Frontal cortex (tissue), 4 donors: ENCODE data around the gene FLT4. TPM values are rescaled to one million over a fixed set of nuclear protein-coding genes. Genes with fewer than 3 reads are reported as not detected.
A peak's percentile ranks its signal among the peaks of the same experiment; 100 is the strongest.

ENCODE experiments used
- DNase-seq, 2 donors: peaks; one replicate each; pipeline ENCODE4 v3.0.0; 2012; ENCODE audit warnings: low spot score in 2 of 2
- FAIRE-seq: peaks from 2 replicates; lab custom pipeline; 2012; peaks lifted over from hg19 to GRCh38; lab: Jason Lieb, UNC
- total RNA-seq: library from RNA; depleted of rRNA; stranded (reverse); fragments of >200 nt; gene quantifications from one replicate; pipeline ENCODE4 v1.2.3, GENCODE V29; 2014
- donor health status: control.
- donor health status: control.
- donor health status: control.

The FLT4 gene
- total RNA-seq, 1 donor from 2014 or later, result 1.6 TPM

GRCh38 chr5:180612683-180613082 is 36.7 kb downstream of the FLT4 start:
- DNase-seq, result no peak

GRCh38 chr5:180611140-180611850 is 38.1 kb downstream of the FLT4 start:
- FAIRE-seq, result no peak

More at GRCh38 chr5:180612683-180613082, 36.7 kb downstream of the FLT4 start:
- FAIRE-seq, result no peak

GRCh38 chr5:180609817-180610550 is 39.4 kb downstream of the FLT4 start:
- DNase-seq (no peak), FAIRE-seq (no peak)

More at GRCh38 chr5:180611140-180611850, 38.1 kb downstream of the FLT4 start:
- DNase-seq, result no peak

GRCh38 chr5:180609386-180609785 is 40.0 kb downstream of the FLT4 start:
- DNase-seq (no peak), FAIRE-seq (no peak)

GRCh38 chr5:180608572-180609310 is 40.7 kb downstream of the FLT4 start:
- DNase-seq, result no peak
- no peak for FAIRE-seq

GRCh38 chr5:180607861-180608571 is 41.4 kb downstream of the FLT4 start:
- no peak for DNase-seq
- FAIRE-seq, result no peak

- no peak for DNase-seq
- no peak for FAIRE-seq
Measured at GRCh38 chr5:180606215-180606785, 43.1 kb downstream of the FLT4 start.

GRCh38 chr5:180605554-180606214 is 43.7 kb downstream of the FLT4 start:
- FAIRE-seq (no peak), DNase-seq (no peak)

GRCh38 chr5:180604271-180604670 is 45.1 kb downstream of the FLT4 start:
- FAIRE-seq (no peak), DNase-seq (no peak)

- peak in 1 of 2 donors; percentile 11 for DNase-seq
- no peak for FAIRE-seq
Measured at GRCh38 chr5:180603076-180603594, 46.3 kb downstream of the FLT4 start.

GRCh38 chr5:180602481-180603075 is 46.8 kb downstream of the FLT4 start:
- FAIRE-seq, result no peak

GRCh38 chr5:180601591-180602480 is 47.6 kb downstream of the FLT4 start:
- FAIRE-seq, result no peak
- DNase-seq, result peak; percentile 15 to 20

More at GRCh38 chr5:180602481-180603075, 46.8 kb downstream of the FLT4 start:
- DNase-seq, result peak; percentile 12 to 29

- no peak for FAIRE-seq
- peak; percentile 11 to 12 for DNase-seq
Measured at GRCh38 chr5:180600554-180601041, 48.8 kb downstream of the FLT4 start.

- FAIRE-seq (no peak), DNase-seq (peak in 1 of 2 donors; percentile 17)
Measured at GRCh38 chr5:180599981-180600553, 49.3 kb downstream of the FLT4 start.

GRCh38 chr5:180599590-180599914 is 49.8 kb downstream of the FLT4 start:
- DNase-seq, result no peak

GRCh38 chr5:180598797-180599589 is 50.4 kb downstream of the FLT4 start:
- FAIRE-seq (no peak), DNase-seq (peak in 1 of 2 donors; percentile 5)

More at GRCh38 chr5:180599590-180599914, 49.8 kb downstream of the FLT4 start:
- FAIRE-seq, result no peak
